Measurements from ENCODE around the gene AIFM3. TPM values are rescaled to one million over a fixed set of nuclear protein-coding genes. Genes with fewer than 3 reads are reported as not detected.

Gene AIFM3
- total and polyA plus RNA-seq, 2 of the 13 experiments (the other 11 are each of a cell fraction or from before 2014, with no cell fraction given) = 9.0 to 15.3 TPM

GRCh38 chr22:20953668-20954500 lies 13.2 kb upstream of the AIFM3 start (continued):
- TF ChIP-seq CENPBD1 (CRISPR knock-in tag; IDR thresholded peaks at IDR 0.05; ENCODE audit: borderline replicate concordance, low read depth) (no peak), KLF15 (CRISPR knock-in tag; IDR thresholded peaks at IDR 0.05; ENCODE audit: borderline replicate concordance) (no peak), MAFK (conservative IDR thresholded peaks at IDR 0.05 in 1 of 2, IDR thresholded peaks at IDR 0.05 in 1 of 2; ENCODE audit: low read length in 2 of 2) (no peak), JDP2 (CRISPR knock-in tag; IDR thresholded peaks at IDR 0.05; ENCODE audit: borderline replicate concordance) (no peak), RNF2 (conservative IDR thresholded peaks at IDR 0.05; ENCODE audit: low read depth) (no peak), ZNF780A (CRISPR knock-in tag; IDR thresholded peaks at IDR 0.05) (no peak), AGO2 (optimal IDR thresholded peaks at IDR 0.05; ENCODE audit: low read depth, low read length) (no peak), BCLAF1 (IDR thresholded peaks at IDR 0.05) (no peak), TBL1XR1 (IDR thresholded peaks at IDR 0.05; ENCODE audit: borderline replicate concordance, low read length, partially characterized antibody) (no peak), NFIC (IDR thresholded peaks at IDR 0.05; ENCODE audit: low read length) (no peak), CCAR2 (optimal IDR thresholded peaks at IDR 0.05; ENCODE audit: low read depth, low read length) (no peak), FOXC1 (CRISPR knock-in tag; IDR thresholded peaks at IDR 0.05; ENCODE audit: borderline replicate concordance) (no peak), ZNF703 (CRISPR knock-in tag; IDR thresholded peaks at IDR 0.05; ENCODE audit: borderline replicate concordance) (no peak), ZBTB1 (CRISPR knock-in tag; IDR thresholded peaks at IDR 0.05; ENCODE audit: borderline replicate concordance) (no peak), GABPB1 (CRISPR knock-in tag; IDR thresholded peaks at IDR 0.05) (no peak; the same call in 1 of the 2 replicates), YEATS4 (CRISPR knock-in tag; IDR thresholded peaks at IDR 0.05; ENCODE audit: borderline replicate concordance) (0 out of 2 replicates have a peak, but pooled peaks have one; percentile 18), ZNF563 (CRISPR knock-in tag; IDR thresholded peaks at IDR 0.05) (no peak), LCORL (IDR thresholded peaks at IDR 0.05) (no peak), LCORL (CRISPR knock-in tag; IDR thresholded peaks at IDR 0.05) (0 out of 2 replicates have a peak, but pooled peaks have one; percentile 11), ZBTB10 (CRISPR knock-in tag; IDR thresholded peaks at IDR 0.05; ENCODE audit: borderline replicate concordance) (no peak), NFE2 (CRISPR knock-in tag; IDR thresholded peaks at IDR 0.05) (no peak)
